ENCODE results near the gene NBPF3.
"Not testable (repeated sequence)": the region's sequence is repeated elsewhere in the genome, so short reads cannot be mapped to it uniquely, and the experiment has no call there.

NBPF3 gene

DNA sequence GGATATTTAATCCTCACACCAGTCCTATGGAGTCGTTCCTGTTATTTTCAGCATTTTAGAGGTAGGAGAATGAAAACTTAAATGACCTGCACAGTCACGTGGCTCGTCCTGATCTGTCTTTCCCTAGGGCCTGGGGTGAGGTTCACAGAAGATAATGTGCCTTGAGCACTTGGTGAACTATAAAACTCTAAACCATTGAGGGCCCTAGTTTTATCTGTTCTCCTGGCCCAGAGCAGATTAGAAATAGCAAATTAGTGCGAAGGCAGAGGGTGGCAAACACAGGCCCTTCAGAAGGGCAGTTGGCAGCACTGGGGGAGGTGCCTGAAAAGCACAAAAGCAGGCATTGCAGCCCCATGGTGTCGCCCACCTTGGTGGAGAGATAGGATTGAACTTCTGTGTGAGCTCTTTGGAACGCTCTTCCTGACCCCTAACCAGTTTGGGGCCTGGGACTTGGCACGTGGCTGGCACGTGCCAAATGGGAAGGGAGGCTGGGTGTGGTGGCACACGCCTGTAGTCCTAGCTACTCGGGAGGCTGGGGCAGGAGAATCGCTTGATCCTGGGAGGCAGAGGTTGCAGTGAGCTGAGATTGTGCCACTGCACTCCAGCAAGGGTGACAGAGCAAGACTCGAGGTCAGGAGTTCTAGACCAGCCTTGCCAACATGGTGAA is 1.2 kb upstream of the NBPF3 start:
- not testable (repeated sequence) for DNase-seq (ENCODE audit: low read depth)

DNA sequence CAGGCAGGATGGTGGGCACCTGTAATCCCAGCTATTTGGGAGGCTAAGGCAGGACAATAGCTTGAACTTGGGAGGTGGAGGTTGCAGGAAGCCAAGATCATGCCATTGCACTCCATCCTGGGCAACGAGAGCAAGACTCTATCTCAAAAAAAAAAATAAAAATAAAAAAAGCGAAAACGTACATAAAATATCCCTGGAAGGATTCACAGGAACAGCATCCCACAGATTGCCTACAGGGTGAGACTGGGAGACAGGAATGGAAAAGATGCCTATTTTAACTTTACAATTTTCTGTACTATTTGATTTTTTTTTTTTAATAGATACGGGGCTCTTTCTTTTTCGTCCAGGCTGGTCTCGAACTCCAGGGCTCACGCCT is 604 bp upstream of the NBPF3 start:
- no peak for DNase-seq (ENCODE audit: low read depth)

DNA sequence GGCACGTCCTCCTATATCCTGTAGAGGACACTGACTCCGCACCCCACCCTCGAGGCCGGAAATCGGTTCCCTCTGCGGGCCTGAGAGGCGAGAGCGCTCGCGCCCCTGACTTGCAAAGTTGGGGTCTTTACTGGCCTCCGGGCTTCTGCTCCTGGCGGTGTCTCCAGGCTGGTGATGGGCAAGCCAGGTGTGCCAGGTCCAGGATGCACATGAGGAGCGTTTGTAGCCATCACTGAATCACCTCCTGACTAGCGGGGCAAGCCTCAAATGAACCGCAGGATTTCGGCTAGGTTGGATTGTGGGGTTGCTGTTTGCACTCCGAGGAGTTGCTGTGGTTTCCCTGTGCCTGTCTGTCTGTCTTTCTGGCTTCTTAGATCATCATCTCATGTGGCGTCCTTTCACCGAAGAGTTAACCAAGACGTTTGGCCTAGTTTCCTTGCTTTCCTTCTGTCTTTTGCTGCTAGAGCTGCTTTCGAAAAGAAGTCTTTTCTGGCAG is 741 bp downstream of the NBPF3 start:
- not testable (repeated sequence) for DNase-seq (ENCODE audit: low read depth)

DNA sequence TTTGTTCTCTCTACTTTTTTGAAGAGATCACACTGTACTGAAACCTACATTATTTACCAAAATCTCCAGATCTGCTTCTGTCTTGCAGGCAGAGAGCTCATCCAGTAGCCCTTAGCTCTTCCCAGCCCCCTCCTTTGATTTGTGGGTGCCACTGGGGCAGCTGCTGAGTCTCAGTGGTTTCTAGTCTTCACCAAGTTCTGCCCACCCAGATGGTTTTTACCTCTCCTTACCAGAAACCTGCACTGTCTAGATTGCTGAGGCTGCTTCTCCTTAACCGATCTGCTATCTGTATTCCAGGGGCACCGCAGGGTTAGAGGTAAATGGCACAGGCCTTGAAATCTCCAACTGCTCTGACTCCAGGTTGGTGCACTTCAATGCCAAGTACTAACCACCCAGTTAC is 6.7 kb downstream of the NBPF3 start:
- not testable (repeated sequence) for DNase-seq (ENCODE audit: low read depth)

DNA sequence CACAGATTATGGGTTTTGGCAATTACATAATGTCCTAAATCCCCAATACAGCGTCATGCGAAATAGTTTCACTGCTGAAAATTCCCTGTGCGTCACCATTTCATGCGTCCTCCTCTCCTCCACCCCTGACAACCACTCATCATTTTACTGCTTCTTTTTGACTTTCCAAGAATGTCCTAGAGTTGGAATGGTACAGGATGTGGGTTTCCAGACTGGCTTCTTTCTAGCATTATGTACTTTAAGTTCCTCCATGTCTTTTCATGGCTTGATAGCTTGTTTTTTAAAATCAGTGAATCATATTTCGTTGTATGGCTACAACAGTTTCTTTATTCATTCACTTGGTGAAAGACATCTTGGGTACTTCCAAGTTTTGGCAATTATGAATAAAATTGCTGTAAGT is 7.4 kb downstream of the NBPF3 start:
- DNase-seq (ENCODE audit: low read depth) = no peak

DNA sequence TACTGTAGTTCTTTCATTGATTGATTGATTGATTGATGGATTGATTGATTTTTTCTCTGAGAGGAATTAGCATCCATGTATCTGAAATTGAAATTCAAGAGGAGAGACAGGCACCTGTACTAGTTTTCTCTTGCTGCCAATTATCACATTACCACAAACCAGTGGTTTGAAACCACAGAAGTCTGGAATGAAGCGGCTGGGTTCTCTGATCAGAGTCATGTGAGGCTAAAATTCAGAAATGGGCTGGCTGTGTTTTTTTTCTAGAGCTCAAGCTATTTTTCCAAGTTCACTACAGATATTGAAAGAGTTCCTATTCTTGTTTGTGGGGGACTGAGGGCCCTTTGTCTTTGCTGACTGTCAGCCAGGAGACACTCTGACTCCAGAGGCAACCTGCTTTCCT is 10.0 kb downstream of the NBPF3 start:
- no peak for DNase-seq (ENCODE audit: low read depth)

DNA sequence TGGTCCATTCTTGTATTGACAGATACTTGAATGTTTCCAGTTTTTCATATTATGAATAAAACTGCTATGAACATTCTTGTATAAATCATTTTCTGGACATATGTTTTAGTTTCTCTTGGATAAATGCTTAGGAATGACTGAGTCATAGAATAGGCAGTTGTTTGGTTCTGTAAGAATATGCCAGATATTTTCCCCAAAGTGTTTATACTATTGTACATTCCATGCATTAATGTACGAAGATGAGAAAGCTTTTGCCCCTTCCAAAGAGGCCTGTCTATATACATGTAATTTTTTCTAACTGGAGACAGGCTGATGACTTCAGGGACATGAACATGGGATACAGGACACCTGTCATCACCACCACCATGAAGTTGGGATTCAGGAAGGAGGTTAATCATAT is 11.3 kb downstream of the NBPF3 start:
- DNase-seq (ENCODE audit: low read depth) = no peak

DNA sequence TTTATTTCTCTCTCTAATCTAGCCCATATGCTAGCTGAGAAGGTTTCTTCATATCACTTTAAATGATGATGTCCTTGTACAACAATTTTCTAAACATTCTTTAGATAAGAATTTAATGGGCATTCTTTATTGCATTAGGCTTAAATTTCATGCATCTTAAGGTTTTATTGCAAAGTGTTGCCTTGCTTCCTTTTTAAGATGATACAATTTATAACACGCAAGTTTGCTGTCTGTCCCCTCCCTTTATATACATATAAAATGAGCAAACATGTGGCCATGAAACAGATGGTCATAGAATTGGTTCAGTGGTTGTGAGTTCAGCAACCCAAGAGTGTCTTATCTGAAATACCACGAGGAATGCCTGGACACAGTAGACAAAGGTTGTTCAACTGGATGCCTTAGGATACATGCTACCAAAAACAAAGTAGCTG is 12.1 kb downstream of the NBPF3 start:
- DNase-seq (ENCODE audit: low read depth) = no peak

DNA sequence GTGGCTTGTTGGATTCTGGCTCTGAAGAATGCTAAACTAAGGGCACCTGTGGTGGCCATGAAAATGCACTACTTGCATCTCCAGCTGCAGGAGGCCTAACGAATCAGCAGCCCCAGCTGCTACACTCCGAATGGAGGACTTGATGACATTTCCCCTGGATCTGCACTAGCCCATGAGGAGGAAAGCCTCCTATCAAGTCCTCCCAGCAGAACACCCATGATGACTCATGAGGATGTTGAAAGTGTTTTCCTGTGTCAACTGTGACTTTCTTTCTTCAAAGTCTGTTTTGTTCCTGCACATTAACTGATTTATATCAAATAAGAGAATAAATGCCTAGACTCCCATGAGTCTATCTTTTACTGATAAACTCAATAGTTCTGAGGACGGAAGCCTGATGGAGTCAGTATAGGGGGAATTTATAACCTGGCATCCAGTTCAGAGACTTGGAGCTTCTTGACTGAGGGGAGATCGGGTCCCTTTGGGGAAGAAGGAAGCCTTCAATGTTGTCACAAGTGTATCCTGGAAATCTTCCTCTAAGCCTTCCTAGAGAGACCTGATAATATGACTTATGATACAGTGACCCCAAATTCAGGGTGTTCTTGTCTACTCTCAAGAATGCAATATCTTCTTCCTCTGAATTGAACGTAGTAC is 14.2 kb downstream of the NBPF3 start:
- not testable (repeated sequence) for DNase-seq (ENCODE audit: low read depth)

DNA sequence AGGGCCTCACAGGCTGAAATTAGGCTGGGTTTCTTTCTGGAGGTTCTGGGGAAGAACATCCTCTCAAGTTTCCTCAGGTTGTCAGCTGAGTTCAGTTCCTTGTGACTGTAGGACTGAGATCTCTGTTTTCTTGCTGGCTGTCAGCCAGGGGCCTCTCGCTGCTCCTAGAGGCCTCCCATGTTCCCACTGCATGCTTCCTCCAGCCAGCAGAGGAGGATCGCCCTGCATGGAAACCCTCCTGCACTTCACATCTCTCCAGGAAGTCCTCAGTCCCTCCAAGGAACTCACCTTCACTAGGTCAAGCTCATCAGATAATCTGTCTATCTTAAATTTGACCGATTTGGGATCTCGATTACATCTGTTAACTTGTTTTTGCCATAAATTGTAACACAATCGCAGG is 15.0 kb downstream of the NBPF3 start:
- not testable (repeated sequence) for DNase-seq (ENCODE audit: low read depth)

DNA sequence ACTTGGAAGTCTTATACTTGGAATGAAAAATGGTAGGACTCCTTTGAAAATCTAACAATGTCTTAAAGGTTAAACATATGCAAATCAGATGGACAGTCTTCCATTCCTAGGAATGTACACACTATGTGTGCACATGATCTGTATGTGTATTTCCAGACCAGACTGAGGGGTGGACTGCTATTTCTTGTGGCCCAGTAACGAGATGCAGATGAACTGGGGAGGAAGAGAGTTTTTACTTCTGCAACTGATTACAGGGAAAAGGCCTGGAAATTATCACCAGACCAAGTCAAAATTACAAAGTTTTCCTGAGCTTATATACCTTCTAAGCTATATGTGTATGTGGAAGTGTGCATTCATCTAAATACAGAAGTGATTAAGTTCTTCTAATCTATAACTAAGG is 17.7 kb downstream of the NBPF3 start:
- DNase-seq (ENCODE audit: low read depth) = no peak

DNA sequence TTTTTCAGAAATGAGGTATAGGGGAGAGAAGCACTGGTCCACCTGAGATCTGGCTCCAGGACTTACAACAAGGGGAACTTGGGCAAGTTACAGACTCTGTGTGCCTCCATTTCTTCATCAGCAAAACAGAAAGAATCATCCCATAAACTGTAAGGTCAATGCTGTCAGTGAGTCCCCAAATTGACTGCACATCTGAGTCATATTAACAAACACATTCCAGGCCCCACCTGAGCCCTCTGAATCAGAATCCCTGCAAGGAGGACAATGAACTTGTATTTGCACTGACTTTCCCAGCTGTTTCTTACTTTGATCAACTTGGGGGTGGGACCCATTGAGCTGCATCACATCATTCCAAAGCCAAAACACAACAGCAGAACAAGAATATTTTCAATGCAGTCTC is 25.2 kb downstream of the NBPF3 start:
- DNase-seq (ENCODE audit: low read depth) = not testable (repeated sequence)

DNA sequence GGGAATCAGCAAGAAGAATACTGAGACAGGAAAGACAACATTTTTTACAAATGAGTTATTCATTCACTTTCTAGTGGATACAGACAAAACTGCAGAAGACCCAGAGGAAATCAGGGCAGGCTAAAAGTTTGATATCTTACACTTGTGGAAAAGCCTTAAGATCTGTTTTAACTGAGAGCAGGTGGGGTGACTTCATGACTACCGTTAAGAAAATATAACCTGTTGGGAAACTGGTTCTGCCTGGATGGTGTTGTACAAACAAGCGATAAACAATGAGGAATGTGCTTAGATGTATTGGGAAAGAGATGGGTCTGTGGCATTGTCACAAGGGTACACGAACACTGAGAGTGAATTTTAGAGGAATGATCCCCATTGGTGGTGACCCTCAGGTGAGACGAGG is 28.0 kb downstream of the NBPF3 start:
- DNase-seq (ENCODE audit: low read depth) = not testable (repeated sequence)

DNA sequence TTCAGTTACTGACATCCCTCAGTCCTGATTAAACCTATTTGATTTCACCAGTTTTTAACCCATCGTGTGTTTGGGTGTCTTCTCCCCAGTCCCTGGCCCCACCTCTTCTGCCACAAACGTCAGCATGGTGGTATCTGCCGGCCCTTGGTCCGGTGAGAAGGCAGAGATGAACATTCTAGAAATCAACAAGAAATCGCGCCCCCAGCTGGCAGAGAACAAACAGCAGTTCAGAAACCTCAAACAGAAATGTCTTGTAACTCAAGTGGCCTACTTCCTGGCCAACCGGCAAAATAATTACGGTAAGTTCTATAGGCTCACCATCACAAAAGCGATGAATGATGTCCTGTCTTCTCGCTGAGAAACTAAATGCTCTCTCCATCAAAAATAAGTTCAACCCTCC is 28.7 kb downstream of the NBPF3 start:
- no peak for DNase-seq (ENCODE audit: low read depth)

DNA sequence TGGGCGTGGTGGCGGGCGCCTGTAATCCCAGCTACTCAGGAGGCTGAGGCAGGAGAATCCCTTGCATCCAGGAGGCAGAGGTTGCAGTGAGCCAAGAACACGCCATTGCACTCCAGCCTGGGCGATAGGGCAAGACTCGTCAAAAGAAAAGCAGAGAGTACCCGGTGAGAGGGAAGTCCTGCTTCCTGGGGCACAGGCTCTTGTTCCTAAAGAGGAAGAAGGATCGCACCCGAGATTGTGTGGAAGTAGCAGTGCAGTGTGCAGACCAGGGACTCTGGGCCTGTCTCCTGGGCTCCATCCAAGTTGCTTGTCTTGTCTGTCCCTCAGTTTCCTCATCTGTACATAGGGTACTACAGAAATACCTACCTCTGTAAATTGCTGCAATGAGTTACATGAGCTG is 29.6 kb downstream of the NBPF3 start:
- no peak for DNase-seq (ENCODE audit: low read depth)

DNA sequence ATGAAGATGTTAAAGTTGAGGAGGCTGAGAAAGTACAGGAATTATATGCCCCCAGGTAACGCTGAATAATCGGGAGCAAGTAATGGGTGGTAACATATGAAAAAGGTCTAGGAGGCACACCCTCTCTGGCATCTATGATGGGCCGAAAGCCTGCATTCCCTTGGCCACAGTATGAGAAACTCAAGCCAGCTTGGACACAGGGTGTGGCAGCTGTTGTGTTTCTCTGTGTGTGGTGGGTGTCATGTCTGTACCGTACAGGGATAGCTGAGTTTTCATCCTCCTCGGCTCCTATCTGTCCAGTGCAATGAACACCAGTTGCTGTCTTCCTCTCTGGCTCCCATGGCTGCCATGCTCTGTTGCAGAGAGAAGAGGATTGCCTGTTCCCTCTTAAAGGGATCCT is 32.9 kb downstream of the NBPF3 start:
- DNase-seq (ENCODE audit: low read depth) = no peak

DNA sequence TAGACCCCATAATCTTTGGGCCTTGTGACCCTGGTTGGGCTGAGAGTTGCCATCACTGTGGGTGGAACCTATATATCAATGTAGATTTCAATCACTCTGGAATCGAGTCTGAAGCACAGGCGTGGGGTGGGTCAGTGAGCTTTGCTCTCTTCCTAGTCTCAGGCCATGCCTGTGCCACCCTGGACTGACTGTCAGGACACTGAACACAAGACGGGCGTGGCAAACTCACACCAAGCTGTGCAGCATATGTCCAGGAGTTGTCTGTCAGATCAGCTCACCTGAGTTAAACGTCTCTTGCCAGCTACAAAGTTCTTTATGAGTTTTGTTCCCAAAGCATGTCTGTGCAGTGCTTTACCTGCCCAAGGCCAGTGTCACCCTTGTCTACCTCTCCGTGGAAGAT is 38.4 kb downstream of the NBPF3 start:
- DNase-seq (ENCODE audit: low read depth) = no peak

DNA sequence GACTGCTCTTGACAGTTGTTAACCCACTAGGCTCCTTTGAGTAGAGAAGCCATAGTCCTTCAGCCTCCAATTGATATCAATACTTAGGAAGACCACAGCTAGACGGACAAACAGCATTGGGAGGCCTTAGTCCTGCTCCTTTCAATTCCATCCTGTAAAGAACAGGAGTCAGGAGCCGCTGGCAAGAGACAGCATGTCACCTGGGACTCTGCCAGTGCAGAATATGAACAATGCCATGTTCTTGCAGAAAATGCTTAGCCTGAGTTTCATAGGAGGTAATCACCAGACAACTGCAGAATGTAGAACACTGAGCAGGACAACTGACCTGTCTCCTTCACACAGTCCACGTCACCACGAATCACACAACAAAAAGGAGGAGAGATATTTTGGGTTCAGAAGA is 43.9 kb downstream of the NBPF3 start:
- DNase-seq (ENCODE audit: low read depth) = not testable (repeated sequence)

DNA sequence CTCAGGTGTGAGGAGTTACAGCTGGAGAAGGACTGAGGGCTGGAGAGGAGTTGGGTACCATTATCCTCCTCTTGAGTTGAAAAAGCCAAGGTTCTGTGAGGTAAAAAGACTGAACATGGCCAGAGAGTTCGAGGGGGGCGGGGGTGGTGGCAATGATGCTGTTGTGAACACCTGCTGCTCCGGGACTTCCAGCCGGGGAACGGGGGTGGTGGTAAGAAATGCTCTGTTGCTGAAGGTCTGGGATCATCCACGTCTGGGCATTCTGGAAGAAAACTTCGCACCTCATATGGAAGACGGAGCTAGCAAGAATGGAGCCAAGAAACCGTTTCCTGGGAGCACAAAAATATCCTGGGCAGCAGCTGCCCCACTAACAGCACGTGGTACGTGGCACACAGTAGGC is 49.2 kb downstream of the NBPF3 start:
- DNase-seq (ENCODE audit: low read depth) = no peak

DNA sequence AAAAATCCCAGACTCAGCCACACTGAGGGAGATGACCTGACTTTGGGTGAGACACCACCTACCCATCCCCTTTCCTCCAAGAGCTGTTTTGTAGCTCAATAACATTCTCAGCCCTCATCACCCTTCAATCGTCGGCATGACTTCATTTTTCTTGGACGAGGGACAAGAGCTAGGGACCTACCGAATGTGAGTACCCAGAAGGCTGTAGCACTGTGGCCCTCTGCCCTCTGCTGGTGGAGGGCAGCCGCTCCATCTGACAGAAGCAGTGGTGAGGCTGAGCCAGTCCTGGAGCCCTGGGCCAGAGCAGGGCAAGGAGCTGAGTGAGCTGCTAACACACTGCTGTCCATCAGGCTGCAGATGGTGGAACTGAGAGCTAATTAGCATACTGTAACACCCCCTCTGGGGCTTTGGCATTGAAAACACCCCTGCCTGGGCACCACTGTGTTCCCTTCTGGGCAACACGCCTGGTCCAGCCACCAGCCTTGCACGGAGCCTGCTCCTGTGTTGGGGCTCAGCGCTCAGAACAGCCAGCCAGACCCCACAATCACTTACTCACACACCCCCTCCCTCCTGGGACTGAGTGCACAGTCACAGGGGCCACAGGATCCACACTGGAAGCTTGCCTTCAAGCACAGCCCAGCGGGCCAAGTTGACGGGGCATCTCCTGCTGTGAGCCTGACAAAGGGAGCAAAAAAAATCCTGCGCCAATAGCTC is 51.0 kb downstream of the NBPF3 start:
- DNase-seq (ENCODE audit: low read depth) = no peak

DNA sequence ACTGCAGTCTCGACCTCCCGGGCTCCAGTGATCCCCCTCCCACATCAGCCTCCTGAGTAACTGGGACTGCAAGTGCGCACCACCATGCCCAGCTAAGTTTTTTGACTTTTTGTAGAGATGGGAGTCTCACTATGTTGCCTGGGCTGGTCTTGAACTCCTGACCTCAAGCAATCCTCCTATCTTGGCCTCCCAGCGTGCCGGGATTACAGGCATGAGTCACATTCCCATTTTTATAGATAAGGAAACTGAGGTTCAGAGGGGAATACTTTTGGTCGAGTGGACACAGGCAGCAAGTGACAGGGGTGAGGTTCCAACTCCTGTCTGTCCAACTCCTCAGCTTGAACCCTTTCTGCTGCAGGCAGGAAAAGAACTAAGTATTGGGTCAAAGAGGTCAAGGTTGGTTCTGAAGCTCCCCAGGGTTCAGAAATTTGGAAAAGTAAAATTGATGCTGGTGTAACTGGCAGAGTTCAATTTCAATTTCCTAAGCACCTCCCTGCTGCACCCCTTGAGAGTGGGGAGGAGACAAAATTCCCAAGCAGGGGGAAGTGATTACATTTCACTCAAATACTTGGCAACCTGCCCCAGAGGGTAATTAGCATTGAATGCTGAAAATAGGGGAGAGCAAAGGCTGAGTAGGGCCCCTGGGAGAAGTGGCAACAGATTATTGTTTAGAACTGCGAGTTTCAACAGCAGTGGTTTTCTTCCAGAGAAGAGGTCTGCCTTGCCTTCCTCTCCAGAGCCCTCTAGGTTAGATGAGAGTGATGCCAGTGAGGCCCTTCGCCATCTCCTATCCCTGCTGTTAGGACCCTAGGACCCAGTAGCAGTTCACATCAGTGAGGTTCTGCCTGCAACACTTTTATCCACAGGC is 51.8 kb downstream of the NBPF3 start:
- DNase-seq (ENCODE audit: low read depth) = no peak

DNA sequence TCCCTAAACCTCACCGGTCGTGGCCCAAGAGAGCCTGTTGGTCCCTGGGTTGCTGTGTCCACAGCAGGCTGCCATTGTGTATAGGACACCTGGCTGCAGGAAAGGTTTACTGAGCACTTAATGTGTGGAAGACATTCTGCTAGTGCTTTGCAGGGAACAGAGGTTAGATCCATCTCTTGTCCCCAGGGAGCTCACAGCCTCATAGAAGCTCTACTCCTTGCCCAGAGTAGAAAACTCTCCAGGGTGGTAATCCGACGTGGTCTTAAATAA is 52.4 kb downstream of the NBPF3 start:
- no peak for DNase-seq (ENCODE audit: low read depth)

DNA sequence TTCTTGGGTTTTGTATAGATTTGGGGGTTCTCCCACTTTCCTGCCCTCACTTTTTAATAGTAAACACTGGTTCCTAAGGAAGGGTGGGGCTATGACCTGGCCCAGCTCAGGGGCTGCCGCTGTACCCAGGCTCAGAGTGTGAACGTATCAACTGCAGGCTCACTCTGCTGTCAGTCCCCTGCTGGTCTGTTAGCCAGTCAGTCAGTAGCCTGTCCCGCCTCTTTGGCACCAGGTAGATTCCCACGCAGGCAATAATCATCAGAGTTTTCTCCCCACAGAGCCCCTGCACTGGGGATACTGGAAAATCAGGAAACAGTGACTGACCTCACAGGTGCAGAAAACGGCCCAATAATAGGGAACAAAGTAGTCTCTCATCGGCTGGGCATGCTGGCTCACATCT is 54.3 kb downstream of the NBPF3 start:
- DNase-seq (ENCODE audit: low read depth) = no peak

Measured in T-helper 22 cell (primary cell).